Stimulated activated CD8-positive, alpha-beta memory T cell treated with anti-CD3 and anti-CD28 coated beads, Interleukin-4, amount 100 ng/mL, for 24 hours (primary cell): ENCODE measurements around the gene DGKQ.
"Not testable (repeated sequence)": the region's sequence is repeated elsewhere in the genome, so short reads cannot be mapped to it uniquely, and the experiment has no call there.

ENCODE experiments used
- DNase-seq: peaks from one replicate; pipeline ENCODE4 v3.0.0-alpha.2; 2020; ENCODE audit warnings: low read depth

The DGKQ gene

GRCh38 chr4:948101-948935 is 25.1 kb downstream of the DGKQ start:
- no peak for DNase-seq

- no peak for DNase-seq
Observed at GRCh38 chr4:947491-947971, 25.8 kb downstream of the DGKQ start.

DNA sequence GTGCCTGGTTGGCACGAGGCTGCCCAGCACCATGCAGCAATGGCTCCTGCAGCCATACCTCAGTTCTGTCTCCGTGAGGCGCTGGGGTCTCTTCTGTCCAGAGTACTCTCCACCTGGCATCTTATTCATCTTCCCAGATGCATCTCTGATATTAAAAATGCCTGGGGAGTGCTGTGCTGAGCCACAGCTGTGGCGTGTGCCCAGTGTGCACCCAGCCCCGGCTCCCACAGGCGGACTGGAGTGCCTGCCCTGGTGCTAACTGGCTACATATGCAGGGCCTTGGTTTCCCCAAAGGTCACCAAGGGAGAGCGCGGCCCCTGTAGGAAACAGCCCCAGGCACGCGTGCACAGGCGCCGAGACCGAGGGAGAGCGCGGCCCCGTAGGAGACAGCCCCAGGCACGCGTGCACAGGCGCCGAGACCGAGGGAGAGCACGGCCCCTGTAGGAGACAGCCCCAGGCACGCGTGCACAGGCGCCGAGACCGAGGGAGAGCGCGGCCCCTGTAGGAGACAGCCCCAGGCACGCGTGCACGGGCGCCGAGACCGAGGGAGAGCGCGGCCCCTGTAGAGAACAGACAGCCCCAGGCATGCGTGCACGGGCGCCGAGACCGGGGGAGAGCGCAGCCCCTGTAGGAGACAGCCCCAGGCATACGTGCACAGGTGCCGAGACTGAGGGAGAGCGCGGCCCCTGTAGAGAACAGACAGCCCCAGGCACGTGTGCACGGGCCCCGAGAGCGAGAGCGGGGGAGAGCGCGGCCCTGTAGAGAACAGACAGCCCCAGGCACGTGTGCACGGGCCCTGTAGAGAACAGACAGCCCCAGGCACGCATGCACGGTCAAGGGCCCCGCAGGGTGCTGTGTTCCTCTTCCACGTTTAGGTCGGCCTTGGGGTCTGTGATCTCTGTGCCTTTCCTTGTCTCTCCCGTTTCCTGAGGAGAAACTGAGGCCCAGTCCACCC is 26.6 kb downstream of the DGKQ start:
- DNase-seq: no peak

DNA sequence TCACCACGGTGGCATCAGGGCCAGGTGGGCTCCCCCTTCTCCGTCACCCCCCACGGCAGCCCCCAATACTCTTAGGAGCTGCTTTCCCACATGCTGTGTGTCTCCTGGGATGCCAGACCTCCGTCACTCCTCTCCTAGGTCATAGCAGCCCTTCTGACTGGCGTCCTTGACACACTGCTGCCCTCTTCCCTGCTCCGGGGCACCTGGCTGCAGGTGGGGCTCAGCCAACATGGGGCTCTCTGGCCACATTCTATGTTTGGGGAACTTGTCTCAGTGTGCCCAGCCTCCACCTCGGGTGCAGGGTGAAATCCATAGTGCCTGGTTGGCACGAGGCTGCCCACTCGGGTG is 27.3 kb downstream of the DGKQ start:
- DNase-seq: no peak

- no peak for DNase-seq
Observed at GRCh38 chr4:945274-946102, 27.9 kb downstream of the DGKQ start.

GRCh38 chr4:939508-939907 is 33.9 kb downstream of the DGKQ start:
- DNase-seq: not testable (repeated sequence)

DNA sequence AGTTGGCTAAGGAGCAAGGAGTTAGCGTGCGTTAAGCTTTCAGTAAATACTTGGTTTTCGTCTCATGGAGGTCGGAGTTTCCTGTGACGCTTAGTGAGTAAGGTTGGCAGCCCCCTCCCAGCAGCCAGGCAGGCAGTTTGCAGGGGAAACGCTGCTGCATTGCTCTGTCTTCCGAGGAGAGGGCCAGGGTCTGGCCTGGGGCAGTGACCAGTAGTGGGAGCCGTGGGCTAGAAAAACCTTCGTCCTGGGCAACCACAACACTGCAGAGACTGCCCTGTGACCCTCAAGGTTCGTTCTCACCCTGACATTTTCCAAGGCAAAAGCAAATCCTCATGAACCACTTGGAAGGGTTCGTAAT is 40.7 kb downstream of the DGKQ start:
- no peak for DNase-seq

- peak; percentile 97 for DNase-seq
Observed at GRCh38 chr4:931960-932712, 41.2 kb downstream of the DGKQ start, which contains the start of the genes GAK and TMEM175. Gene GAK (minus strand): TSS chr4:932316. CDS start chr4:932187, 129 bp downstream. Gene TMEM175 (plus strand): TSS chr4:932460. CDS start chr4:947740, 15,280 bp downstream.

DNA sequence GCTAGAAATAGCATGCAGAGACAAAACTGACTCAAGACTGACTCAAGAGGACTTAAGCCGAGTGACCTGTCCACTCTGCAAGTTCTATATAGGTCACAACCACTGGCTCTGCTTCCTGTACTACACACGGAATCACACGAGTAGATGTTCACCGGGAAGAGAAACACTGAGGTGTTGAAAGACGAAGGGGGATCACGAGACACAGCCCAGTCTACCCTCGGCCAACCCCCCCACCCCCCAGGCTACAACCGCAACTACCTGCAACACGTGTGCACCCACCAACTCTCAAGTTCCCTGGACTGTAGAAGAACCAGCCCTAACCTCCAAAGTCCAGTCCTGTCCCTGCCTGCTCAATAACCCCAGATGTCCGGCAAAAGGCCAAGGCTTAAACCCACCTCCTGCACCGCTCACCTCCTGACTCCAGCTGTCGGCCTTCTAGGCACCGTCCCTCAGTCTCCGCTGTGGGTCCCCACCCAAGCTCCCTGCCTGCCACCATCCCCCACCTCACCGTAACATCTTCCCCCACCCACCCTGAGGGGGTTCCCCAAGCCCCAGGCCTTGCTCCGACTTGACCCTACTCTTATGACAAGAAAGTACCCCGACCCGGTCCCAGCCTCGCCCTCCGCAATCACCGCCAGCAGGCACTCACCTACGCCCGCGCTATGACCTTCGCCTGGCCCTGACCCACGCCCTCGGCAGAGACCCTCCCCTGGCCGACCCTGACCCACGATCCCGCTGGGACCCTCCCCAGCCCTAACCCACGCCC is 42.0 kb downstream of the DGKQ start:
- DNase-seq: no peak

DNA sequence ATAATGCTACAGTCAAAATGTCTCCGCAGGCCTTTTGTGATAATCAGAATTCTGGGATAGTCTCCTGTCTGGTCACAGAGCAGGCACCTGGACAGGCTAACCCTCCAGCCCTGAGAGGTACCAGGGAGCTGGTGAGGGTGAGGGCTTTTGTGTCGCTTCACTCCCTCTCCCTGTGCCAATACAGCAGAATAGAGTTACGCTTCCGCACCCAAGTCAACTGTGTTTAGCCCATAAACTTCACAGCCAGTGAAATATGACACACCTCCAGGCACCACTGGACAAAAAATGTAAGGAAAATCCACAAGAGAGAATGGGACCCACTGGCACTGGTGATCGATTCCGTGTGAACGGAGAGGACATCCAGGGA is 42.6 kb downstream of the DGKQ start:
- DNase-seq: no peak

- DNase-seq: no peak
Observed at GRCh38 chr4:930028-930551, 43.3 kb downstream of the DGKQ start.

GRCh38 chr4:929096-929765 is 44.1 kb downstream of the DGKQ start:
- no peak for DNase-seq

DNA sequence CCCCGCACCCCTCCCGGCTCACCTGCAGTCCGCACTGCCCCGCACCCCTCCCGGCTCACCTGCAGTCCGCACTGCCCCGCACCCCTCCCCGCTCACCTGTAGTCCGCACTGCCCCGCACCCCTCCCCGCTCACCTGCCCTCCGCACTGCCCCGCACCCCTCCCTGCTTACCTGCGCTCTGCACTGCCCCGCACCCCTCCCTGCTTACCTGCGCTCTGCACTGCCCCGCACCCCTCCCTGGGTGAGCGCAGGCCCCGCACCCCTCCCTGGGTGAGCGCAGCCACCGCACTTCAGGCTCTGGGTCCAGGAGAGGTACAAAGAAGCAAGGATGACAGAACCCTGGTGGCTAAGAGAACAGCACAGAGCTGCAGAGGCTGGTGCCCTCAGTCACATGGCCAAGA is 45.8 kb downstream of the DGKQ start:
- not testable (repeated sequence) for DNase-seq

- DNase-seq: no peak
Observed at GRCh38 chr4:926538-926937, 46.8 kb downstream of the DGKQ start.

DNA sequence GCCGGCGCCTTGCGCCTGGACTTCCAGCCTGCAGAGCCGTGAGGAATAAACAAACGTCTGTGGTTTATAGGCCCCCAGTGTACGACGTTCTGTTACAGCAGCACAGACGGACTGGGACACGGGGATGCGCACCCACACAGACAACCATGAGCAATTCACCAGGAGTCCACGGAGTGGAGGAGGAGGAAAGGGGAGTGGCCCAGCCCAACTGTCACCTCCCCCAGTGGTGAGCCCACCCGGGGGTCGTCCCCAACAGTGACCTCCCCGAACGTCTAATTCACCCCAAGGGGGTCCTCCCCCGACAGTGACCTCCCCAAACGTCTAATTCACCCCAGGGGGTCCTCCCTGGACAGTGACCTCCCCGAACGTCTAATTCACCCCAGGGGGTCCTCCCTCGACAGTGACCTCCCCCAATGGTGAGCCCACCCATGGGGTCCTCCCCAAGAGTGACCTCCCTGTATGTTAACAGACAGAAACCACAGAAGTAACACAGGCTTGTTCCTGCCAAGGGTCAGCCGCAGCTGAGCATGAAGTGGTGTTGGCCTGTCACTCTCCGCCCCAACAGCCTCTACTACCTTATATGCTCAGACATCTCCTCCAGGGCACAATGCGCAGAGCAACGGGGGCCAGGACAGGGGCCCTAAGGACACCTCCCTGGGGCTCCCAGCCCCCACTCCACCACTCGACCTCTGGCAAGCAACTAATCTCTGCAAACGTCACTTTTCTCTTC is 47.4 kb downstream of the DGKQ start:
- DNase-seq: no peak

- DNase-seq: no peak
Observed at GRCh38 chr4:925171-925570, 48.2 kb downstream of the DGKQ start.

- no peak for DNase-seq
Observed at GRCh38 chr4:924107-925096, 49.0 kb downstream of the DGKQ start.
